Measurements from ENCODE around the gene CNTRL.
"Not testable (repeated sequence)": the region's sequence is repeated elsewhere in the genome, so short reads cannot be mapped to it uniquely, and the experiment has no call there.

CNTRL gene

GRCh38 chr9:121074370-121075250 is at the start of gene CNTRL:
Gene CNTRL (plus strand): TSS chr9:121074955. CDS start chr9:121088327, 13,372 bp downstream.
- H3K4me1 ChIP-seq (ENCODE audit: control insufficient read depth in 1 of 2, insufficient read depth in 1 of 2, low read depth in 1 of 2, low read length in 1 of 2): peaks cover 48 to 52% of the 10 kb centered on the region in 2 experiments
- no peak for TF ChIP-seq CTCF (IDR thresholded peaks at IDR 0.05)
- no peaks in the 10 kb centered on the region for H3K36me3 ChIP-seq
- no peaks in the 10 kb centered on the region for H3K27me3 ChIP-seq
- H3K27ac ChIP-seq: peak within 1 kb of the TSS; percentile 88
- peak within 1 kb of the TSS; percentile 92 to 99 for H3K4me3 ChIP-seq (ENCODE audit: low read depth in 1 of 2, low read length in 1 of 2)
- H3K9me3 ChIP-seq: no peaks in the 10 kb centered on the region

- H3K27ac ChIP-seq: no peak overlapping the region
- no peaks in the 10 kb centered on the region for H3K4me1 ChIP-seq (ENCODE audit: control insufficient read depth in 1 of 2, insufficient read depth in 1 of 2, low read depth in 1 of 2, low read length in 1 of 2)
- no peak for TF ChIP-seq CTCF (IDR thresholded peaks at IDR 0.05)
- no peaks in the 10 kb centered on the region for H3K9me3 ChIP-seq
- H3K4me3 ChIP-seq (ENCODE audit: low read depth in 1 of 2, low read length in 1 of 2): no peak overlapping the region
- H3K36me3 ChIP-seq: no peaks in the 10 kb centered on the region
- no peaks in the 10 kb centered on the region for H3K27me3 ChIP-seq
Observed at GRCh38 chr9:121026260-121026691, 48.5 kb upstream of the CNTRL start.

GRCh38 chr9:121026768-121027167 is 48.0 kb upstream of the CNTRL start:
- no peak overlapping the region for H3K4me3 ChIP-seq (ENCODE audit: low read depth in 1 of 2, low read length in 1 of 2)
- no peaks in the 10 kb centered on the region for H3K4me1 ChIP-seq (ENCODE audit: control insufficient read depth in 1 of 2, insufficient read depth in 1 of 2, low read depth in 1 of 2, low read length in 1 of 2)
- H3K27ac ChIP-seq: no peak overlapping the region
- H3K9me3 ChIP-seq: no peaks in the 10 kb centered on the region
- TF ChIP-seq CTCF (IDR thresholded peaks at IDR 0.05): no peak
- no peaks in the 10 kb centered on the region for H3K27me3 ChIP-seq
- H3K36me3 ChIP-seq: no peaks in the 10 kb centered on the region

GRCh38 chr9:121028285-121028684 is 46.5 kb upstream of the CNTRL start:
- H3K4me3 ChIP-seq (ENCODE audit: low read depth in 1 of 2, low read length in 1 of 2); H3K4me1 ChIP-seq (ENCODE audit: control insufficient read depth in 1 of 2, insufficient read depth in 1 of 2, low read depth in 1 of 2, low read length in 1 of 2); H3K9me3 ChIP-seq; H3K27ac ChIP-seq; H3K27me3 ChIP-seq; H3K36me3 ChIP-seq: not testable (repeated sequence)

- Histone ChIP-seq H3K4me1 (ENCODE audit: control insufficient read depth in 1 of 2, insufficient read depth in 1 of 2, low read depth in 1 of 2, low read length in 1 of 2) (no peaks in the 10 kb centered on the region), H3K4me3 (ENCODE audit: low read depth in 1 of 2, low read length in 1 of 2) (no peak overlapping the region), H3K9me3 (no peaks in the 10 kb centered on the region), H3K27me3 (no peaks in the 10 kb centered on the region), H3K36me3 (no peaks in the 10 kb centered on the region), H3K27ac (no peak overlapping the region)
- no peak for TF ChIP-seq CTCF (IDR thresholded peaks at IDR 0.05)
Observed at GRCh38 chr9:121029469-121029868, 45.3 kb upstream of the CNTRL start.

GRCh38 chr9:121034529-121034928 is 40.2 kb upstream of the CNTRL start:
- Histone ChIP-seq H3K27me3 (no peaks in the 10 kb centered on the region), H3K4me1 (ENCODE audit: control insufficient read depth in 1 of 2, insufficient read depth in 1 of 2, low read depth in 1 of 2, low read length in 1 of 2) (no peaks in the 10 kb centered on the region), H3K36me3 (no peaks in the 10 kb centered on the region), H3K4me3 (ENCODE audit: low read depth in 1 of 2, low read length in 1 of 2) (no peak overlapping the region), H3K9me3 (no peaks in the 10 kb centered on the region), H3K27ac (no peak overlapping the region)
- TF ChIP-seq CTCF (IDR thresholded peaks at IDR 0.05): no peak

GRCh38 chr9:121035717-121036116 is 39.0 kb upstream of the CNTRL start:
- H3K27me3 ChIP-seq; H3K9me3 ChIP-seq; H3K4me1 ChIP-seq (ENCODE audit: control insufficient read depth in 1 of 2, insufficient read depth in 1 of 2, low read depth in 1 of 2, low read length in 1 of 2); H3K4me3 ChIP-seq (ENCODE audit: low read depth in 1 of 2, low read length in 1 of 2); H3K36me3 ChIP-seq; H3K27ac ChIP-seq: not testable (repeated sequence)
